ENCODE data around the gene MPIG6B.

MPIG6B gene

DNA sequence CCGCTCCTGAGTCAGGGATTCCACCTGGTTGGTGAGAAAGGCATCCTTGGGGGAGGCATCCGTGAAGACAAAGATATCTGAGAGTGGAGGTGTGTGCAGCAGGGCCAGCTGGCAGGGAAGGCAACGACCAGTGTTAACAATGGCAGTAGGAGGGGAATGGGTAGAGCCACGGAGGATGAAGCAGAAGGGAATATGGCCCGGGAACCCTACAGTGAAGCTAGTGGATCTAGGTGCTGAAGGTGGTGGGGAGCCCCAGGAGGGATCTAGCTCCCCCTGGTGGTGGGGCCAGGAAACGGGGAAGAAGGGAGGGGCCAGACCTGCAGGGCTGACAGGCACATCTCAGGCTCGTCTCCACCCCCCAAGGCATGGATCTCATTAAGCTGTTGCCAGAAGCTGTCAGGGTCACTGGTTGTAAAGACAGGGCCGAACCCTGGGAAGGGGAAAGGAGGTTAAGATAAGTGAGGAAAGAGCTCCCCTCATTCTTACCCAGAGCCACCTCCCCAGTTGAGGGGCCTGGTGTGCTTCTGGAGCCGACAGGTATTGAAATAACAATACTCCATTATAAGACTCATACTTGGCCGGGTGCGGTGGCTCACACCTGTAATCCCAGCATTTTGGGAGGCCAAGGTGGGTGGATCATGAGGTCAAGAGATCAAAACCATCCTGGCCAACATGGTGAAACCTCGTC lies 46.7 kb downstream of the MPIG6B start:
- peak; percentile 91 for DNase-seq

DNA sequence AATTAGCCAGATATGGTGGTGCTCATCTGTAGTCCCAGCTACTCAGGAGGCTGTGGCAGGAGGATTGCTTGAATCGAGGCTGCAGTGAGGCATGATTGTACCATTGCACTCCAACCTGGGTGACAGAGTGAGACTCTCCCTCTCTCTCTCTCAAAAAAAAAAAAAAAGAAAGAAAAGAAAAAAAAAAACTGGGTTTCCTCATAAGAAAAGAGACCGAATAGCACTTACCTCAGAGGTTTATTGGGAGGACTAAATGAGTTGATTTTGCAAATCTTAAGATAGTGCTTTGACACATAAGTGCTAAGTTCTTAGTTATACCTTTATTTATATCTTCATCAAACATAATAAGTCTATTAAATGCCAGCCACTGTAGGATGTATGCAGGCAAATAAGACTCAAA lies 47.7 kb downstream of the MPIG6B start:
- no peak for DNase-seq

DNA sequence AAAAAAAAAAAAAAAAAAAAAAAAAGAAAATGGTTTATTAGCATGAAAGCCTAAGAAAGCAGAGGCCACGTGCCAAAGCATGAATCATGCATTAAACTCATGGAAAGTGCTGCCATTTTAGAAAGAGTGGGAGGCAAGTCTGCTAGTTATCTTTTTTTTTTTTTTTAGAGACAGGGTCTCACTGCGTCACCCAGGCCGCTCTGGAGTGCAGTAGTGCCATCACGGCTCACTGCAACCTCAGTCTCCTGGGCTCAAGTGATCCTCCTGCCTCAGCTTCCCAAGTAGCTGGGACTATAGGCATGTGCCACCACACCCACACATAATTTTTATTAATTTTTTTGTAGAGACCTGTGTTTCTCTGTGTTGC lies 48.8 kb downstream of the MPIG6B start:
- no peak for DNase-seq

DNA sequence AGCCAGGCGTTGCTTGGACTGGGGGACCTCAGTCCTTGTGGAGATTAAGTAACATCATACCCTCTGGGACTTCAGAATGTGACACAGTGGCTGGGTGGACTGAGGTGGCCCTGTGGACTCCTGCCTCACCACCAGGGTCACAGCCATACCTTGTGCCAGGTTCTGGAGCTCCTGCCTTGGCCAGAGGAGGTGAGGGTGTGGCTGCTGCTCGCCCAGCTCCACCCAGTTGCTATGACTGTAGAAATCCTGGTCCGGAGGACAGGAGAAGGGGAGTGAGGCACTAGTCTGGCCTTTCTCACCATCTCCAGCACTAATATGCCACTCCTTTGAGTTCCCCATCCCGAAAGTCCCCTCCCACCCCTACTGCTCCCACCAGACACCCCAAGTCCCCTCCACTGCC lies 52.0 kb downstream of the MPIG6B start:
- DNase-seq: no peak

DNA sequence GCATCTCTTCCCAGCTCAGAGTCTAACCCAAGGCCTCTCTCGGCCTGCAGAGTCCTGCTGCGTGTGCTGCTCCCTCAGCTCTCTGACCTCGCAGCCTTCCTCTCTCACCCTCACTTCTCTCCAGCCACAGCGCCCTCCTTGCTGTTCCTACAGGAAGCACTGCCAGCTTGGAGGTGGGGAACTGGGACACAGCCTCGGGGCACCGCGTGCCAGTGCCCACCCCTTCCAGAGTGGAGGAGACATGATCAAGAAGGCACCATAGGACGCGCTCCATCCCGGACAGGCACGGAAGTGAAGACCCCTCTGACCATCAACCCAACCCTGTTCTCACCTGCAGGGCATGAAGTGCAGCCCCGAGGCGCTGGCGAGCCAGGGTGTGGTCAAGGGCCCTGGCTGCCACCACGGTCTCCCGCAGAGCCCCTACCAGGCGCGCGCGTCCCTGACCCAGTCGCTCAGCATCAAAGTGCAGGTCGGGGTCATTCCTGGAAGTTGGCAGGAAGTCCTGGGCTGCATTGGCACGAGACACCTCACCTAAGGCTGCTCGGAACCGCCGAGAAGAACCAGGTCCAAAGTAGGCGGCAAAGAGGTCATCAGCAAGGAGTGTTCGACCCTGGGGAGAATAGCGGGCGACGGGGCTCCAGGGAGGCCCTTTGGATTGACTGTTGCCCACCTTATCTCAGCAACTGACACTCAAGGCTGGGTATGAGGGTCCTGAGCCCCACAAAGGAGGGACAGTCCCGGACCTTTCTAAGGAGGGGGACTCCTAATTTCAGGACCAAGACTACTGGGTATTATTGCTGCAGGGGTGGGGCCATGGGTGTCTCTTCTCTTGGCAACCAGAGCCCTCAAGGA lies 52.7 kb downstream of the MPIG6B start:
- no peak for DNase-seq

All from activated CD8-positive, alpha-beta memory T cell treated with anti-CD3 and anti-CD28 coated beads for 24 hours (primary cell).